ENCODE measurements around the gene TM9SF2. TPM values are rescaled to one million over a fixed set of nuclear protein-coding genes. Genes with fewer than 3 reads are reported as not detected.

Gene TM9SF2
- total and polyA plus RNA-seq, 2 of the 4 experiments (the other 2 are of a cell fraction): 46.1 to 85.5 TPM

DNA sequence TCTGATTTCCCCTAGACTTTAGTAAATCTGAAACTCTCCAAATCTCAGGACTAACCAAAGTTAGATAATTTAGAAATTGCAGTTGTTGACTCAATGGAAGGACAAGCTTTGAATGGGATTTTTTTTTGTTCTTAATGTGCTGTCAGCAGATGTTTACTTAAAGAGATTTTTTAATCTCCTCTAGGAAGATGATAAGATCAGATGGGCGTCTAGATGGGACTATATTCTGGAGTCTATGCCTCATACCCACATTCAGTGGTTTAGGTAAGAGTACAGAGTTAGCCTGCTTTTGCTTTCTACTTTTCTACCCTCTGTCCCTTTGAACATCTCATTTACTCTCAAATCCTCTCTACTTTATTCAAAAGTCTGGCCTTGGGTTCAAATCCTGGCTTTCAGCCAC is 39.3 kb downstream of the TM9SF2 start:
- intact Hi-C loops (cut with micrococcal nuclease) (no loop called here), dilution Hi-C loops (cut with HindIII; ENCODE audit: low sequenced_read_pairs, unreplicated experiment) (no loop called here), in situ Hi-C loops (cut with MboI; ENCODE audit: low sequenced_read_pairs) (no loop called here)
- Histone ChIP-seq H4K20me1 (ENCODE audit: insufficient read depth, low read length) (no peaks in the 10 kb centered on the region), H2BK5ac (ENCODE audit: low read depth, low read length, poor library complexity, severe bottlenecking) (no peak overlapping the region), H2AFZ (replicated peaks; ENCODE audit: low read length, poor library complexity) (no peak overlapping the region), H4K8ac (ENCODE audit: low read depth in 2 of 2, low read length in 2 of 2) (no peak overlapping the region), H2AK9ac (replicated peaks; ENCODE audit: low read depth, low read length, poor library complexity) (no peak overlapping the region), H2BK120ac (ENCODE audit: low read depth, low read length) (no peak overlapping the region), H3K4me2 (ENCODE audit: low read depth, low read length) (no peak overlapping the region), H3K9ac (ENCODE audit: low read depth, low read length) (no peak overlapping the region), H4K5ac (ENCODE audit: low read depth, low read length) (no peak overlapping the region), H2BK20ac (ENCODE audit: low read depth, low read length) (no peak overlapping the region), H3K9me1 (ENCODE audit: insufficient read depth, low read length) (peaks cover 3% of the 10 kb centered on the region; the same call in 1 of the 2 replicates), H3K9me3 (ENCODE audit: control insufficient read depth, insufficient read depth, low read length) (no peaks in the 10 kb centered on the region), H3K4ac (ENCODE audit: low read depth, low read length) (no peak overlapping the region), H2BK15ac (ENCODE audit: low read depth, low read length) (no peak overlapping the region), H3K79me1 (ENCODE audit: low read depth in 1 of 2, low read length in 2 of 2) (peaks cover 3 to 9% of the 10 kb centered on the region in 2 experiments; a peak in 2 of 4 replicates), H3K23ac (ENCODE audit: low read depth, low read length) (no peak overlapping the region), H3K4me3 (ENCODE audit: insufficient read depth, low read depth, low read length) (no peak overlapping the region), H3K4me1 (ENCODE audit: control insufficient read depth, insufficient read depth, low read length) (no peaks in the 10 kb centered on the region), H3K27ac (ENCODE audit: insufficient read depth, low read length) (no peak overlapping the region), H3K56ac (ENCODE audit: extremely low read depth, insufficient read depth, low read length) (no peak overlapping the region), H3K14ac (replicated peaks; ENCODE audit: low read depth, low read length) (no peak overlapping the region), H2AK5ac (ENCODE audit: low read depth, low read length) (no peak overlapping the region), H3K18ac (ENCODE audit: low read depth, low read length) (no peak overlapping the region), H4K91ac (ENCODE audit: insufficient read depth, low read depth, low read length) (no peak overlapping the region), H3K36me3 (ENCODE audit: control insufficient read depth, insufficient read depth, low read length) (peaks cover 25% of the 10 kb centered on the region), H3K27me3 (ENCODE audit: control insufficient read depth, insufficient read depth, low read length) (no peaks in the 10 kb centered on the region)
- ATAC-seq (ENCODE audit: low read depth) (no peak), DNase-seq (no peak)
- ChIA-PET POLR2A (ENCODE audit: unreplicated experiment) (no interaction called here), CTCF (no interaction called here)
- WGBS, 2 experiments (ENCODE audit: extremely low coverage in 2 of 2, insufficient read length in 1 of 2): no CpG with 5 or more reads among the region's 1 CpG
- no peak for TF ChIP-seq FOS (IDR thresholded peaks at IDR 0.05; ENCODE audit: low read depth, low read length)
- no peak for TF ChIP-seq MAFK (IDR thresholded peaks at IDR 0.05; ENCODE audit: low read depth, low read length)
- BruUV-seq (replicated peaks): no TSS peak
